Measurements from ENCODE around the gene GPI. TPM values are rescaled to one million over a fixed set of nuclear protein-coding genes. Genes with fewer than 3 reads are reported as not detected.
A peak's percentile ranks its signal among the peaks of the same experiment; 100 is the strongest.

Gene GPI
- total and polyA plus RNA-seq, 2 of the 13 experiments (the other 11 are each of a cell fraction or from before 2014, with no cell fraction given): 147 to 167 TPM

GRCh38 chr19:34359140-34359953 is 5.6 kb upstream of the GPI start (continued):
- TF ChIP-seq, protein P1, sequence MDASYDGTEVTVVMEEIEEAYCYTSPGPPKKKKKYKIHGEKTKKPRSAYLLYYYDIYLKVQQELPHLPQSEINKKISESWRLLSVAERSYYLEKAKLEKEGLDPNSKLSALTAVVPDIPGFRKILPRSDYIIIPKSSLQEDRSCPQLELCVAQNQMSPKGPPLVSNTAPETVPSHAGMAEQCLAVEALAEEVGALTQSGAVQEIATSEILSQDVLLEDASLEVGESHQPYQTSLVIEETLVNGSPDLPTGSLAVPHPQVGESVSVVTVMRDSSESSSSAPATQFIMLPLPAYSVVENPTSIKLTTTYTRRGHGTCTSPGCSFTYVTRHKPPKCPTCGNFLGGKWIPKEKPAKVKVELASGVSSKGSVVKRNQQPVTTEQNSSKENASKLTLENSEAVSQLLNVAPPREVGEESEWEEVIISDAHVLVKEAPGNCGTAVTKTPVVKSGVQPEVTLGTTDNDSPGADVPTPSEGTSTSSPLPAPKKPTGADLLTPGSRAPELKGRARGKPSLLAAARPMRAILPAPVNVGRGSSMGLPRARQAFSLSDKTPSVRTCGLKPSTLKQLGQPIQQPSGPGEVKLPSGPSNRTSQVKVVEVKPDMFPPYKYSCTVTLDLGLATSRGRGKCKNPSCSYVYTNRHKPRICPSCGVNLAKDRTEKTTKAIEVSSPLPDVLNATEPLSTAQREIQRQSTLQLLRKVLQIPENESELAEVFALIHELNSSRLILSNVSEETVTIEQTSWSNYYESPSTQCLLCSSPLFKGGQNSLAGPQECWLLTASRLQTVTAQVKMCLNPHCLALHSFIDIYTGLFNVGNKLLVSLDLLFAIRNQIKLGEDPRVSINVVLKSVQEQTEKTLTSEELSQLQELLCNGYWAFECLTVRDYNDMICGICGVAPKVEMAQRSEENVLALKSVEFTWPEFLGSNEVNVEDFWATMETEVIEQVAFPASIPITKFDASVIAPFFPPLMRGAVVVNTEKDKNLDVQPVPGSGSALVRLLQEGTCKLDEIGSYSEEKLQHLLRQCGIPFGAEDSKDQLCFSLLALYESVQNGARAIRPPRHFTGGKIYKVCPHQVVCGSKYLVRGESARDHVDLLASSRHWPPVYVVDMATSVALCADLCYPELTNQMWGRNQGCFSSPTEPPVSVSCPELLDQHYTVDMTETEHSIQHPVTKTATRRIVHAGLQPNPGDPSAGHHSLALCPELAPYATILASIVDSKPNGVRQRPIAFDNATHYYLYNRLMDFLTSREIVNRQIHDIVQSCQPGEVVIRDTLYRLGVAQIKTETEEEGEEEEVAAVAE (CRISPR knock-in tag; IDR thresholded peaks at IDR 0.05; ENCODE audit: borderline replicate concordance): 0 out of 2 replicates have a peak, but pooled peaks have one; percentile 52
- TF ChIP-seq ELF4 (CRISPR knock-in tag; IDR thresholded peaks at IDR 0.05; ENCODE audit: borderline replicate concordance): no peak; the same call in 1 of the 2 replicates
- TF ChIP-seq GABPB1 (CRISPR knock-in tag; IDR thresholded peaks at IDR 0.05): peak; percentile 85
- no peak for TF ChIP-seq ZNF253 (CRISPR knock-in tag; IDR thresholded peaks at IDR 0.05; ENCODE audit: borderline replicate concordance)
- peak; percentile 20; the same call in 1 of the 2 replicates for TF ChIP-seq ZNF441 (CRISPR knock-in tag; IDR thresholded peaks at IDR 0.05; ENCODE audit: borderline replicate concordance)
- peak; percentile 97 for TF ChIP-seq SPEN (CRISPR knock-in tag; IDR thresholded peaks at IDR 0.05; ENCODE audit: low read depth)
- TF ChIP-seq, protein P2, sequence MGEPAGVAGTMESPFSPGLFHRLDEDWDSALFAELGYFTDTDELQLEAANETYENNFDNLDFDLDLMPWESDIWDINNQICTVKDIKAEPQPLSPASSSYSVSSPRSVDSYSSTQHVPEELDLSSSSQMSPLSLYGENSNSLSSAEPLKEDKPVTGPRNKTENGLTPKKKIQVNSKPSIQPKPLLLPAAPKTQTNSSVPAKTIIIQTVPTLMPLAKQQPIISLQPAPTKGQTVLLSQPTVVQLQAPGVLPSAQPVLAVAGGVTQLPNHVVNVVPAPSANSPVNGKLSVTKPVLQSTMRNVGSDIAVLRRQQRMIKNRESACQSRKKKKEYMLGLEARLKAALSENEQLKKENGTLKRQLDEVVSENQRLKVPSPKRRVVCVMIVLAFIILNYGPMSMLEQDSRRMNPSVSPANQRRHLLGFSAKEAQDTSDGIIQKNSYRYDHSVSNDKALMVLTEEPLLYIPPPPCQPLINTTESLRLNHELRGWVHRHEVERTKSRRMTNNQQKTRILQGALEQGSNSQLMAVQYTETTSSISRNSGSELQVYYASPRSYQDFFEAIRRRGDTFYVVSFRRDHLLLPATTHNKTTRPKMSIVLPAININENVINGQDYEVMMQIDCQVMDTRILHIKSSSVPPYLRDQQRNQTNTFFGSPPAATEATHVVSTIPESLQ (CRISPR knock-in tag; conservative IDR thresholded peaks at IDR 0.05): peak; percentile 47; the same call in 1 of the 2 replicates
- no peak for TF ChIP-seq ZFP36 (IDR thresholded peaks at IDR 0.05; ENCODE audit: borderline replicate concordance, low read depth, low read length, partially characterized antibody)
- TF ChIP-seq CEBPB (IDR thresholded peaks at IDR 0.05; ENCODE audit: borderline replicate concordance, low read depth, low read length): peak; percentile 52; the same call in 1 of the 2 replicates
- TF ChIP-seq ELF3 (CRISPR knock-in tag; IDR thresholded peaks at IDR 0.05): peak; percentile 65
- TF ChIP-seq KLF13 (CRISPR knock-in tag; IDR thresholded peaks at IDR 0.05): no peak
- TF ChIP-seq RAD21 (CRISPR knock-in tag; IDR thresholded peaks at IDR 0.05): 0 out of 2 replicates have a peak, but pooled peaks have one; percentile 19
- TF ChIP-seq, protein P3, sequence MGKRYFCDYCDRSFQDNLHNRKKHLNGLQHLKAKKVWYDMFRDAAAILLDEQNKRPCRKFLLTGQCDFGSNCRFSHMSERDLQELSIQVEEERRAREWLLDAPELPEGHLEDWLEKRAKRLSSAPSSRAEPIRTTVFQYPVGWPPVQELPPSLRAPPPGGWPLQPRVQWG (CRISPR knock-in tag; IDR thresholded peaks at IDR 0.05; ENCODE audit: borderline replicate concordance, low read depth): no peak
- TF ChIP-seq PAF1 (CRISPR knock-in tag; IDR thresholded peaks at IDR 0.05): no peak
- TF ChIP-seq HOXA5 (CRISPR knock-in tag; IDR thresholded peaks at IDR 0.05): no peak
- no peak for TF ChIP-seq SP2 (CRISPR knock-in tag; IDR thresholded peaks at IDR 0.05)
- no peak; the same call in 1 of the 2 replicates for TF ChIP-seq ZNF451 (CRISPR knock-in tag; IDR thresholded peaks at IDR 0.05)
- peak; percentile 96 for TF ChIP-seq POLR2AphosphoS5 (IDR thresholded peaks at IDR 0.05; ENCODE audit: low read depth, low read length)
- TF ChIP-seq RFX1 (IDR thresholded peaks at IDR 0.05): no peak
- no peak for TF ChIP-seq ZNF17 (CRISPR knock-in tag; IDR thresholded peaks at IDR 0.05)
- TF ChIP-seq KDM6A (CRISPR knock-in tag; IDR thresholded peaks at IDR 0.05; ENCODE audit: low read depth): no peak
- no peak for TF ChIP-seq SRF (IDR thresholded peaks at IDR 0.05; ENCODE audit: low read depth, low read length)
- TF ChIP-seq ZNF652 (CRISPR knock-in tag; IDR thresholded peaks at IDR 0.05; ENCODE audit: borderline replicate concordance, low read depth): no peak
- TF ChIP-seq KLF16 (CRISPR knock-in tag; IDR thresholded peaks at IDR 0.05): peak in 1 of 2 experiments; percentile 57; a peak in 2 of 4 replicates
- TF ChIP-seq JUN (CRISPR knock-in tag; IDR thresholded peaks at IDR 0.05): no peak; the same call in 1 of the 2 replicates
